CD14-positive monocyte (primary cell): ENCODE measurements around the gene IRF9. TPM values are rescaled to one million over a fixed set of nuclear protein-coding genes. Genes with fewer than 3 reads are reported as not detected.

Source experiments
- DNase-seq, 3 donors: peaks; one replicate each; pipeline ENCODE4 v3.0.0-alpha.2; 2011 to 2022
- H2AFZ ChIP-seq: 2 replicates; pipeline ENCODE4 v1.6.0; 2012; ENCODE audit warnings: mild to moderate bottlenecking, low read depth, low read length, inconsistent platforms; ENCODE audit not compliant: insufficient read depth, poor library complexity, severe bottlenecking
- H3K27ac ChIP-seq, 2 donors: 1 replicate in 1 of 2; 2 replicates in 1 of 2; pipeline ENCODE4 v1.5.1; 2012 to 2013; ENCODE audit warnings: low read length in 2 of 2, control low read depth in 1 of 2, inconsistent platforms in 1 of 2, low read depth in 1 of 2, mild to moderate bottlenecking in 1 of 2
- H3K27me3 ChIP-seq, 2 donors: one replicate each; pipeline versions ENCODE4 v1.6.0 to v1.6.1; 2011 to 2013; ENCODE audit warnings: low read length in 2 of 2; ENCODE audit not compliant: control insufficient read depth in 2 of 2, insufficient read depth in 2 of 2
- H3K36me3 ChIP-seq, 2 donors: replicated peaks in 1 of 2; 1 replicate in 1 of 2; 2 replicates in 1 of 2; pipeline versions ENCODE4 v1.5.1 to v1.6.1; 2012 to 2013; ENCODE audit warnings: low read length in 2 of 2, control low read depth in 1 of 2, inconsistent platforms in 1 of 2, mild to moderate bottlenecking in 1 of 2; ENCODE audit not compliant: insufficient read depth in 2 of 2, control insufficient read depth in 1 of 2
- H3K4me1 ChIP-seq, 2 donors: 1 replicate in 1 of 2; 2 replicates in 1 of 2; pipeline versions ENCODE4 v1.5.1 to v1.6.1; 2012 to 2013; ENCODE audit warnings: low read length in 2 of 2, control low read depth in 1 of 2, inconsistent platforms in 1 of 2, mild to moderate bottlenecking in 1 of 2, moderate library complexity in 1 of 2; ENCODE audit not compliant: insufficient read depth in 2 of 2, control insufficient read depth in 1 of 2
- H3K4me2 ChIP-seq: replicated peaks from 2 replicates; pipeline ENCODE3; 2012; ENCODE audit warnings: low read length, moderate library complexity, mild to moderate bottlenecking; ENCODE audit not compliant: poor library complexity, severe bottlenecking; ENCODE audit errors: extremely low read depth
- H3K4me3 ChIP-seq, 3 experiments: fragments of 200-600 bp in 1 of 3; sonication (generic) in 1 of 3; replicated peaks in 1 of 3; 1 replicate in 2 of 3; 2 replicates in 1 of 3; pipeline ENCODE4 v1.5.1; 2011 to 2013; ENCODE audit warnings: low read length in 3 of 3, mild to moderate bottlenecking in 3 of 3, control low read depth in 2 of 3, low read depth in 2 of 3, inconsistent platforms in 1 of 3, moderate library complexity in 1 of 3
- H3K79me2 ChIP-seq: 2 replicates; pipeline ENCODE4 v1.6.0; 2012; ENCODE audit warnings: mild to moderate bottlenecking, control low read depth, inconsistent platforms, low read length, moderate library complexity; ENCODE audit not compliant: insufficient read depth
- H3K9ac ChIP-seq: 2 replicates; pipeline ENCODE4 v1.6.0; 2017; ENCODE audit warnings: low read length, mild to moderate bottlenecking; ENCODE audit not compliant: insufficient read depth, poor library complexity, severe bottlenecking
- H3K9me3 ChIP-seq, 2 donors: replicated peaks in 1 of 2; 1 replicate in 1 of 2; 2 replicates in 1 of 2; pipeline versions ENCODE4 v1.5.1 to v1.6.1; 2012 to 2013; ENCODE audit warnings: low read length in 2 of 2, control low read depth in 1 of 2; ENCODE audit not compliant: control insufficient read depth in 1 of 2, insufficient read depth in 1 of 2
- H4K20me1 ChIP-seq: 2 replicates; pipeline ENCODE4 v1.6.0; 2012; ENCODE audit warnings: mild to moderate bottlenecking, low read length, control low read depth, moderate library complexity; ENCODE audit not compliant: insufficient read depth
- H3K27ac Mint-ChIP-seq, 7 donors: one replicate each; pipeline ENCODE4 v1.8.0; 2020; ENCODE audit warnings: mild to moderate bottlenecking in 7 of 7, mixed read lengths in 7 of 7, moderate library complexity in 6 of 7, inconsistent platforms in 2 of 7
- H3K27me3 Mint-ChIP-seq, 3 donors: one replicate each; pipeline ENCODE4 v1.8.0; 2021 to 2022; ENCODE audit warnings: low read depth in 3 of 3, mild to moderate bottlenecking in 3 of 3, mixed read lengths in 3 of 3, moderate library complexity in 3 of 3, inconsistent platforms in 1 of 3
- H3K36me3 Mint-ChIP-seq, 2 donors: one replicate each; pipeline ENCODE4 v1.8.0; 2020; ENCODE audit warnings: mixed read lengths in 2 of 2, inconsistent platforms in 1 of 2, mild to moderate bottlenecking in 1 of 2
- H3K4me1 Mint-ChIP-seq: one replicate; pipeline ENCODE4 v1.8.0; 2020; ENCODE audit warnings: mild to moderate bottlenecking, mixed read lengths
- H3K4me3 Mint-ChIP-seq, 2 donors: one replicate each; pipeline ENCODE4 v1.8.0; 2020; ENCODE audit warnings: mild to moderate bottlenecking in 2 of 2, mixed read lengths in 2 of 2, moderate library complexity in 1 of 2
- H3K9me3 Mint-ChIP-seq, 7 donors: one replicate each; pipeline ENCODE4 v1.8.0; 2020 to 2022; ENCODE audit warnings: mixed read lengths in 7 of 7, mild to moderate bottlenecking in 6 of 7, moderate library complexity in 6 of 7, inconsistent platforms in 2 of 7
- CTCF ChIP-seq: fragments of 200-600 bp; IDR thresholded peaks from one replicate; pipeline ENCODE4 v1.8.0; 2022; ENCODE audit warnings: antibody characterized with exemption, mild to moderate bottlenecking
- WGBS: methylation state at CpG from one replicate; pipeline ENCODE4 v1.1.5; 2013; ENCODE audit warnings: missing lambda C conversion rate; ENCODE audit not compliant: insufficient coverage; 5-methylcytosine and 5-hydroxymethylcytosine counted together
- intact Hi-C, 2 donors: fragments of 100-400 bp; cut with micrococcal nuclease; formaldehyde crosslinking; loops; one replicate each; pipeline versions ENCODE4 v1.15.0 to v1.15.1; 2023
- polyA plus RNA-seq, 3 donors: library from polyadenylated mRNA; depleted of rRNA in 1 of 3; unstranded in 2 of 3; stranded (reverse) in 1 of 3; fragments of 300-500 nt in 2 of 3; fragments of >200 nt in 1 of 3; fragmentation: Illumina TruSeq in 2 of 3; gene quantifications; 1 replicate in 2 of 3; 2 replicates in 1 of 3; pipeline ENCODE4 v1.2.3, GENCODE V29; 2012 to 2021

IRF9 gene
- polyA plus RNA-seq, 3 donors = 44.7 to 208 (median 56.0) TPM

GRCh38 chr14:24133735-24134134, 27.3 kb upstream of the IRF9 start:
- peaks cover 26 to 32% of the 10 kb centered on the region in 2 donors for H3K4me1 ChIP-seq
- H3K27me3 Mint-ChIP-seq = no peaks in the 10 kb centered on the region
- no peak overlapping the region for H3K4me2 ChIP-seq

DNA sequence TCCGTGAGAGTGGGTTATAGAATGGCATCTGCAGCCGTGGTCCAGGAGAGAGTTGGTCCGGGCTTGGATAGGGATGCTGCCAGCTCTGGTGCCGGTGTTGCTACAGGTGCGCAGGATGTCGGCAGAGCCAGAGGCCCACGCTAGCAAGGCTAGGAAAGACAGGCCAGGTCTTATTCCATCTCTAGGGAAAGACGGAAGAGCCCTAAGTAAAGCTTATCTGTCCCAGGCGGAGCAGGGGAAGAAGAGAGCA, 25.6 kb upstream of the IRF9 start:
- peak overlapping the region; percentile 97 for H3K9ac ChIP-seq
- TF ChIP-seq CTCF = no peak
- intact Hi-C loops = loop anchor here in 1 of 2 donors (10.0 kb wide), 1 partner anchor 99 kb away; the partner anchor contains the start of genes GMPR2 and NEDD8
- peaks cover 34% of the 10 kb centered on the region for H4K20me1 ChIP-seq
- peaks cover 35 to 42% of the 10 kb centered on the region in 2 donors for H3K4me1 ChIP-seq
- H3K36me3 ChIP-seq = peaks cover 26 to 28% of the 10 kb centered on the region in 2 donors
- 9% methylated on average over 9 of the region's 9 CpGs for WGBS
- DNase-seq = no peak
- H3K79me2 ChIP-seq = peaks cover 45% of the 10 kb centered on the region
- H2AFZ ChIP-seq = peak overlapping the region; percentile 98
- H3K9me3 ChIP-seq = no peaks in the 10 kb centered on the region
- Mint-ChIP-seq H3K4me1 (peaks cover 51% of the 10 kb centered on the region), H3K27me3 (no peaks in the 10 kb centered on the region), H3K36me3 (peaks cover 38 to 49% of the 10 kb centered on the region in 2 donors), H3K4me3 (peak overlapping the region; percentile 88 to 94), H3K27ac (peak overlapping the region; percentile 53 to 94 (median 79)), H3K9me3 (peaks cover 0 to 1% (median 0%) of the 10 kb centered on the region in 7 donors)
- peak overlapping the region in 1 of 2 donors; percentile 94 for H3K27ac ChIP-seq
- peak overlapping the region; percentile 82 for H3K4me2 ChIP-seq
- peak overlapping the region; percentile 53 to 97 (median 68) for H3K4me3 ChIP-seq
- H3K27me3 ChIP-seq = no peaks in the 10 kb centered on the region

More at GRCh38 chr14:24133735-24134134, 27.3 kb upstream of the IRF9 start:
- Histone ChIP-seq H3K79me2 (peaks cover 28% of the 10 kb centered on the region), H3K36me3 (peaks cover 16 to 17% of the 10 kb centered on the region in 2 donors), H3K9me3 (no peaks in the 10 kb centered on the region), H4K20me1 (peaks cover 23% of the 10 kb centered on the region), H3K4me3 (no peak overlapping the region), H3K9ac (no peak overlapping the region), H3K27ac (no peak overlapping the region), H2AFZ (no peak overlapping the region), H3K27me3 (no peaks in the 10 kb centered on the region)
- DNase-seq = no peak
- Mint-ChIP-seq H3K36me3 (peaks cover 26 to 38% of the 10 kb centered on the region in 2 donors), H3K4me1 (peaks cover 37% of the 10 kb centered on the region), H3K9me3 (peaks cover 0 to 1% (median 0%) of the 10 kb centered on the region in 7 donors), H3K27ac (no peak overlapping the region), H3K4me3 (no peak overlapping the region)
- TF ChIP-seq CTCF = no peak
- intact Hi-C loops = loop anchor here in 1 of 2 donors (10.0 kb wide), 1 partner anchor 101 kb away; the partner anchor contains the start of genes GMPR2 and NEDD8
- no CpG with 5 or more reads among the region's 1 CpG for WGBS
